GM13977 (cell line): ENCODE results near the gene ATL1.

Source experiments
- DNase-seq: peaks from one replicate; pipeline ENCODE4 v3.0.0; 2012; ENCODE audit warnings: low spot score
- CTCF ChIP-seq: IDR thresholded peaks from 2 replicates; pipeline ENCODE4 v1.5.1; 2012; ENCODE audit warnings: mild to moderate bottlenecking, control low read depth; ENCODE audit not compliant: insufficient read depth; ENCODE audit errors: extremely low read depth, missing control alignments
- in situ Hi-C: fragments of 300-500 bp; cut with MboI; formaldehyde crosslinking; loops from one replicate; pipeline ENCODE4 v1.12.0; 2022; ENCODE audit warnings: low sequenced_read_pairs, low pct_unique_long_range_greater_than_20kb, mixed read lengths, inconsistent platforms; ENCODE audit not compliant: unreplicated experiment

ATL1 gene

GRCh38 chr14:50666772-50667683 lies 107.1 kb downstream of the ATL1 start:
- TF ChIP-seq CTCF = no peak
- DNase-seq = no peak
- in situ Hi-C loops = no loop called here

- peak; percentile 22 for TF ChIP-seq CTCF
- no peak for DNase-seq
- in situ Hi-C loops = no loop called here
These were observed 107.7 kb downstream of the ATL1 start for GRCh38 chr14:50667684-50667995.

GRCh38 chr14:50667996-50668825 lies 108.3 kb downstream of the ATL1 start, which contains the start of gene SAV1:
SAV1 (minus strand) TSS chr14:50668306; CDS start chr14:50667967, 339 bp downstream.
- TF ChIP-seq CTCF = no peak
- peak; percentile 59 for DNase-seq
- in situ Hi-C loops = no loop called here

- in situ Hi-C loops = no loop called here
- TF ChIP-seq CTCF = no peak
- DNase-seq = no peak
These were observed 108.8 kb downstream of the ATL1 start for GRCh38 chr14:50668826-50669143.

GRCh38 chr14:50669441-50669986 lies 109.6 kb downstream of the ATL1 start:
- in situ Hi-C loops = no loop called here
- no peak for TF ChIP-seq CTCF
- DNase-seq = no peak

GRCh38 chr14:50670196-50670865 lies 110.4 kb downstream of the ATL1 start:
- DNase-seq = no peak
- in situ Hi-C loops = no loop called here
- TF ChIP-seq CTCF = no peak
